Posterior vena cava (tissue), 2 donors: Measurements from ENCODE around the gene PROSER3. TPM values are rescaled to one million over a fixed set of nuclear protein-coding genes. Genes with fewer than 3 reads are reported as not detected.
"Not testable (repeated sequence)": the region's sequence is repeated elsewhere in the genome, so short reads cannot be mapped to it uniquely, and the experiment has no call there.

Experiments
- DNase-seq: peaks from one replicate; pipeline ENCODE4 v3.0.0-alpha.2; 2020; ENCODE audit warnings: low spot score
- intact Hi-C, 2 donors: fragments of 100-400 bp; cut with DNase I; formaldehyde crosslinking; loops; one replicate each; pipeline versions ENCODE4 v1.14.1 to v1.14.2; 2022 to 2023
- total RNA-seq, 2 donors: library from RNA; stranded (reverse); fragmentation: NEBNext Ultra II Directional; extraction: Animal tissue kit (Norgen Biotek cat#: 25700); gene quantifications; one replicate each; pipeline ENCODE4 v1.2.1, GENCODE V29; 2021
- donor health status: DM: yes; HTN: yes; CAD: no.
- donor health status: DM: yes; HTN: yes; CAD: no.

PROSER3 gene
- total RNA-seq, 2 donors from 2014 or later = 18.4 to 19.3 TPM

- peak; percentile 74 for DNase-seq
Observed at GRCh38 chr19:35720163-35720524, 37.8 kb upstream of the PROSER3 start.

GRCh38 chr19:35720648-35721047 lies 37.3 kb upstream of the PROSER3 start:
- intact Hi-C loops = no loop called here
- no peak for DNase-seq

More at GRCh38 chr19:35720163-35720524, 37.8 kb upstream of the PROSER3 start:
- intact Hi-C loops = no loop called here

- no peak for DNase-seq
- intact Hi-C loops = no loop called here
Observed at GRCh38 chr19:35721374-35721773, 36.6 kb upstream of the PROSER3 start.

GRCh38 chr19:35722461-35722860 lies 35.5 kb upstream of the PROSER3 start:
- intact Hi-C loops = no loop called here

GRCh38 chr19:35722897-35723296 lies 35.1 kb upstream of the PROSER3 start:
- DNase-seq = no peak
- intact Hi-C loops = no loop called here

More at GRCh38 chr19:35722461-35722860, 35.5 kb upstream of the PROSER3 start:
- DNase-seq = no peak

GRCh38 chr19:35723671-35724070 lies 34.3 kb upstream of the PROSER3 start:
- intact Hi-C loops = no loop called here
- DNase-seq = no peak

- intact Hi-C loops, DNase-seq: not testable (repeated sequence)
Observed at GRCh38 chr19:35724132-35724531, 33.8 kb upstream of the PROSER3 start.

GRCh38 chr19:35724560-35724959 lies 33.4 kb upstream of the PROSER3 start:
- no peak for DNase-seq
- intact Hi-C loops = no loop called here

GRCh38 chr19:35725216-35725861 lies 32.6 kb upstream of the PROSER3 start:
- DNase-seq = no peak
- intact Hi-C loops = no loop called here

GRCh38 chr19:35727053-35727955 lies 30.7 kb upstream of the PROSER3 start:
- DNase-seq = no peak
- intact Hi-C loops = no loop called here

- intact Hi-C loops = no loop called here
- DNase-seq = no peak
Observed at GRCh38 chr19:35727956-35728706, 29.8 kb upstream of the PROSER3 start.

- intact Hi-C loops = no loop called here
- no peak for DNase-seq
Observed at GRCh38 chr19:35729021-35729420, 29.0 kb upstream of the PROSER3 start.

- intact Hi-C loops = no loop called here
- no peak for DNase-seq
Observed at GRCh38 chr19:35729763-35730162, 28.2 kb upstream of the PROSER3 start.

- intact Hi-C loops = no loop called here
- DNase-seq = no peak
Observed at GRCh38 chr19:35730326-35730725, 27.6 kb upstream of the PROSER3 start.

- intact Hi-C loops = no loop called here
- DNase-seq = no peak
Observed at GRCh38 chr19:35731353-35731752, 26.6 kb upstream of the PROSER3 start.

GRCh38 chr19:35731779-35732405 lies 26.1 kb upstream of the PROSER3 start:
- intact Hi-C loops = no loop called here

GRCh38 chr19:35732540-35733179 lies 25.3 kb upstream of the PROSER3 start:
- DNase-seq = peak; percentile 80
- intact Hi-C loops = no loop called here

More at GRCh38 chr19:35731779-35732405, 26.1 kb upstream of the PROSER3 start:
- DNase-seq = no peak

GRCh38 chr19:35733180-35734125 lies 24.5 kb upstream of the PROSER3 start:
- peak; percentile 74 for DNase-seq
- intact Hi-C loops = no loop called here
